ENCODE results near the gene LTN1. TPM values are rescaled to one million over a fixed set of nuclear protein-coding genes. Genes with fewer than 3 reads are reported as not detected.
A peak's percentile ranks its signal among the peaks of the same experiment; 100 is the strongest.

The LTN1 gene
- total RNA-seq, 2 donors from 2014 or later, result 19.8 to 21.8 TPM

- Histone ChIP-seq H3K27me3 (ENCODE audit: control insufficient read depth, insufficient read depth, low read length, poor library complexity, severe bottlenecking) (no peaks in the 10 kb centered on the region), H3K4me1 (ENCODE audit: control insufficient read depth, insufficient read depth, low read length) (peaks cover 19% of the 10 kb centered on the region), H3K36me3 (ENCODE audit: control insufficient read depth, insufficient read depth, low read length) (peaks cover 6% of the 10 kb centered on the region), H3K4me3 (ENCODE audit: low read length) (peak overlapping the region; percentile 53), H3K9ac (ENCODE audit: extremely low read depth, low read length, poor library complexity, severe bottlenecking) (peak overlapping the region; percentile 43), H3K27ac (ENCODE audit: low read depth, low read length) (peak overlapping the region; percentile 27), H3K9me3 (ENCODE audit: control insufficient read depth, low read length) (no peaks in the 10 kb centered on the region)
- H3K27me3 Mint-ChIP-seq (ENCODE audit: insufficient read depth), result no peaks in the 10 kb centered on the region
- H3K36me3 Mint-ChIP-seq (ENCODE audit: low read depth), result peaks cover 19% of the 10 kb centered on the region
- H3K9me3 Mint-ChIP-seq, result peaks cover 9% of the 10 kb centered on the region
- WGBS, 2 experiments (ENCODE audit: insufficient coverage in 1 of 2, insufficient read length in 1 of 2), result 17 to 43% methylated on average over 1 to 7 of the region's 7 CpGs
- H3K4me1 Mint-ChIP-seq, result peaks cover 38% of the 10 kb centered on the region
- no peak for TF ChIP-seq CTCF (conservative IDR thresholded peaks at IDR 0.05)
- H3K4me3 Mint-ChIP-seq, result peak overlapping the region; percentile 27
- DNase-seq, result peak; percentile 74
- H3K27ac Mint-ChIP-seq, result peak overlapping the region; percentile 99
These were observed 70.3 kb downstream of the LTN1 start for GRCh38 chr21:28922368-28922767.

- H3K27me3 Mint-ChIP-seq (ENCODE audit: insufficient read depth), result no peaks in the 10 kb centered on the region
- H3K27me3 ChIP-seq (ENCODE audit: control insufficient read depth, insufficient read depth, low read length, poor library complexity, severe bottlenecking), result no peaks in the 10 kb centered on the region
- H3K9ac ChIP-seq (ENCODE audit: extremely low read depth, low read length, poor library complexity, severe bottlenecking), result no peak overlapping the region
- no peaks in the 10 kb centered on the region for H3K36me3 Mint-ChIP-seq (ENCODE audit: low read depth)
- no peak for DNase-seq
- no peak for TF ChIP-seq CTCF (conservative IDR thresholded peaks at IDR 0.05)
- H3K9me3 Mint-ChIP-seq, result no peaks in the 10 kb centered on the region
- peaks cover 16% of the 10 kb centered on the region for H3K4me1 Mint-ChIP-seq
- no peaks in the 10 kb centered on the region for H3K36me3 ChIP-seq (ENCODE audit: control insufficient read depth, insufficient read depth, low read length)
- no peak overlapping the region for H3K27ac ChIP-seq (ENCODE audit: low read depth, low read length)
- no peak overlapping the region for H3K4me3 ChIP-seq (ENCODE audit: low read length)
- H3K4me3 Mint-ChIP-seq, result no peak overlapping the region
- H3K9me3 ChIP-seq (ENCODE audit: control insufficient read depth, low read length), result no peaks in the 10 kb centered on the region
- H3K4me1 ChIP-seq (ENCODE audit: control insufficient read depth, insufficient read depth, low read length), result no peaks in the 10 kb centered on the region
- WGBS, 2 experiments (ENCODE audit: insufficient coverage in 1 of 2, insufficient read length in 1 of 2), result 91 to 100% methylated on average over 1 to 3 of the region's 4 CpGs
- H3K27ac Mint-ChIP-seq, result no peak overlapping the region
These were observed 76.4 kb downstream of the LTN1 start for GRCh38 chr21:28916150-28916893.

- WGBS, 2 experiments (ENCODE audit: insufficient coverage in 1 of 2, insufficient read length in 1 of 2), result 80% methylated on average over 2 of the region's 2 CpGs; no CpG with 5 or more reads in 1 of the 2 experiments
- Mint-ChIP-seq H3K27me3 (ENCODE audit: insufficient read depth) (no peaks in the 10 kb centered on the region), H3K36me3 (ENCODE audit: low read depth) (no peaks in the 10 kb centered on the region), H3K4me1 (peaks cover 7% of the 10 kb centered on the region), H3K9me3 (no peaks in the 10 kb centered on the region), H3K27ac (no peak overlapping the region), H3K4me3 (no peak overlapping the region)
- Histone ChIP-seq H3K4me1 (ENCODE audit: control insufficient read depth, insufficient read depth, low read length) (no peaks in the 10 kb centered on the region), H3K36me3 (ENCODE audit: control insufficient read depth, insufficient read depth, low read length) (no peaks in the 10 kb centered on the region), H3K9ac (ENCODE audit: extremely low read depth, low read length, poor library complexity, severe bottlenecking) (no peak overlapping the region), H3K9me3 (ENCODE audit: control insufficient read depth, low read length) (no peaks in the 10 kb centered on the region), H3K4me3 (ENCODE audit: low read length) (no peak overlapping the region), H3K27me3 (ENCODE audit: control insufficient read depth, insufficient read depth, low read length, poor library complexity, severe bottlenecking) (no peaks in the 10 kb centered on the region), H3K27ac (ENCODE audit: low read depth, low read length) (no peak overlapping the region)
- TF ChIP-seq CTCF (conservative IDR thresholded peaks at IDR 0.05), result no peak
- DNase-seq, result no peak
These were observed 79.6 kb downstream of the LTN1 start for GRCh38 chr21:28913071-28913470.

Data from endodermal cell (in vitro differentiated cells).